ENCODE results near the gene EIF1AD.
"Not testable (repeated sequence)": the region's sequence is repeated elsewhere in the genome, so short reads cannot be mapped to it uniquely, and the experiment has no call there.

EIF1AD gene

DNA sequence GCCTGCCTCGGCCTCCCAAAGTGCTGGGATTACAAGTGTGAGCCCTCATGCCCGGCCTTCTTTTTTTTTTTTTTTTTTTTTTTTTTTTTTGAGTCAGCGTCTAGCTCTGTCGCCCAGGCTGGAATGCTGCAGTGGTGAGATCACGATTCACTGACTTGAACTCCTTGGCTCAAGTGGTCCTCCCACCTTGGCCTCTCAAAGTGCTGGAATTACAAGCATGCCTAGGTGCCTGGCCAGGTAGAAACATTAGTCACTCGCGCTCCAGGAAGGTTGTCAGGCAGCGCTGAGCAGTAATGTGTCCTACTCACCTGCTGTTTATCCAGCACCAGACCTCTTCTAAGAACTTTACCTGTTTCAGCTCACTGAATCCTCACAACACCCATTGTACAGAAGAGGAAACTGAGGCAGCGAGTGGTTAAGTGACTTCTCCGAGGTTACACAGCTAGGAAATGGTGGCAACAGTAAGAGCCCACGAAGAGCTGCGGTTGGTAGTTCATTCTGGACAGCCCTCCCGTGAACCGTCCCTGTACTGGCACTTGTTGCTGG lies 9.4 kb upstream of the EIF1AD start:
- Histone ChIP-seq H3K4me1 (ENCODE audit: control insufficient read depth, insufficient read depth, low read length) (peaks cover 24% of the 10 kb centered on the region), H3K9ac (ENCODE audit: low read length) (no peak overlapping the region), H3K27ac (ENCODE audit: low read depth, low read length) (no peak overlapping the region), H3K9me3 (ENCODE audit: control insufficient read depth, insufficient read depth, low read depth, low read length) (no peaks in the 10 kb centered on the region), H3K27me3 (ENCODE audit: control insufficient read depth, insufficient read depth, low read length) (peaks cover 16% of the 10 kb centered on the region), H3K36me3 (ENCODE audit: control insufficient read depth, insufficient read depth, low read length) (no peaks in the 10 kb centered on the region; the same call in 1 of the 2 replicates), H3K4me3 (ENCODE audit: low read depth, low read length) (peak overlapping the region; percentile 39)

DNA sequence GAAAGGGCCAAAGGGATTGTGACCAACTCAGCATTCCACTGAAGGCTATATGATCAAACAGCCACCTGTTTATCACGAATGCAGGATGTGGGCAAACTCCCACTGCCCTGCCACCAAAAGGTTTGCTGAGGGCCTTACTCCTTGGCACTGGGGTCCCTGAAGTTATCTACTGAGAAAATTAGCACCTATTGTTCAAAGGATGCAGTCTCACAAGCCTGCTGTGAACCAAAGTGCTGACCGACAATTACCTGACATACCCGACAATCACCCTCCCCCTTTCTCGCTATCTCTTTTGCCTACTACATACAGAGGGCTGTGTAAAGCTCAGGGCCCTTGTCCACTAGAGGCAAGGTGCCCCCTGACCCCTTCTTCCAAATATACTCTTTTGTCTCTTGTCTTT lies 8.1 kb upstream of the EIF1AD start:
- H3K27me3 ChIP-seq (ENCODE audit: control insufficient read depth, insufficient read depth, low read length): peaks cover 16% of the 10 kb centered on the region
- H3K9me3 ChIP-seq (ENCODE audit: control insufficient read depth, insufficient read depth, low read depth, low read length); H3K9ac ChIP-seq (ENCODE audit: low read length); H3K4me3 ChIP-seq (ENCODE audit: low read depth, low read length); H3K27ac ChIP-seq (ENCODE audit: low read depth, low read length); H3K36me3 ChIP-seq (ENCODE audit: control insufficient read depth, insufficient read depth, low read length): not testable (repeated sequence)
- peaks cover 24% of the 10 kb centered on the region for H3K4me1 ChIP-seq (ENCODE audit: control insufficient read depth, insufficient read depth, low read length)

DNA sequence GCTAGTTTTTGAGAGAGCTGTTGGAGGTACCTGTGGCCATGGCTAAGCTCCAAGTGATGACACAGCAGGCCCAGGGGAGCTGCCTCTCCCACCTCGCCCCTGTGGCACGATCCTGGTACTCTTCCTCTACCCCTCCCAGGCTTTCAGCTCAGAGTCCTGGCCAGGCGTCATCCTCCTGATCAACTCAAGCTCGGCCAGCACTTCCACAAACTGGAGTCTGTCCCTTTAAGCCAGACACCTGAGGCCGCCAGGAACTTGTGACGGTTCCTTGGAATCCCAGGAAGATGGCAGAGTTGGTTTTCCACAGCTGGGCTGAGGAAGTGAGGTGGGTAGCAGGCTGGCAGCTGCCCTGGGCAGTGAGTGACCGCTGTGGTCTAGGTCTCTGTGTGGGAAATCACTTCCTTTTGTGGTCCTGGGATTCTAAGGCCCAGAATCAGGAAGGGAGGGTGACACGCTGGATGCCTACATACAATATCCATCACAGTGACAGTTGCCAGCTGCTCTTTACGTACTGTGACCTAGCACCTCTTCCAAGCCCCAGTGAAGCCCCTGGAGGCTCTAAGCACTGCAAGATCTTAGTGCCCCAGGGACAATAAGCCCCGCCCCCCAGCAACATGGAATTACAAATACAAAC lies 6.6 kb upstream of the EIF1AD start:
- no peaks in the 10 kb centered on the region for H3K9me3 ChIP-seq (ENCODE audit: control insufficient read depth, insufficient read depth, low read depth, low read length)
- peaks cover 24% of the 10 kb centered on the region for H3K4me1 ChIP-seq (ENCODE audit: control insufficient read depth, insufficient read depth, low read length)
- no peak overlapping the region for H3K27ac ChIP-seq (ENCODE audit: low read depth, low read length)
- peaks cover 15% of the 10 kb centered on the region for H3K36me3 ChIP-seq (ENCODE audit: control insufficient read depth, insufficient read depth, low read length)
- no peak overlapping the region for H3K4me3 ChIP-seq (ENCODE audit: low read depth, low read length)
- peaks cover 16% of the 10 kb centered on the region for H3K27me3 ChIP-seq (ENCODE audit: control insufficient read depth, insufficient read depth, low read length)
- no peak overlapping the region for H3K9ac ChIP-seq (ENCODE audit: low read length)

DNA sequence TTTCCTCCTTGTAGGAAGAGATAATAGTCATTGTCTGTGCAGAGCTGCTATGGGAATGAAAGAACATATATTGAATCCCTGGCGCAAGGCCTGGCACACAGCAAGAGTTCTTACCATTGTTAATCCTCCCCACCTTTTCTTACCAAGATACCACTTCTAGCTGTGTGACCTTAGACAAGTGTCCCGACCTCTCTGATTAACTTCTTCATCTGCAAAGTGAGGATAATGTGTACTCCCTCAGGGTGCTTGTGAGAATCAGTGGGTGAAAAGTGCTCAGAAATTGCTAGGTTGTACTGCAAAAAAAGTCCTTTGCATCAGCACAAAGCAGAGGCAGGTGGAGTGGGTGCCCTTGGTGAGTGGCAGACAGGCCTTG lies 6.1 kb upstream of the EIF1AD start:
- Histone ChIP-seq H3K9me3 (ENCODE audit: control insufficient read depth, insufficient read depth, low read depth, low read length) (no peaks in the 10 kb centered on the region), H3K27ac (ENCODE audit: low read depth, low read length) (no peak overlapping the region), H3K9ac (ENCODE audit: low read length) (no peak overlapping the region), H3K4me1 (ENCODE audit: control insufficient read depth, insufficient read depth, low read length) (peaks cover 22% of the 10 kb centered on the region), H3K4me3 (ENCODE audit: low read depth, low read length) (no peak overlapping the region), H3K27me3 (ENCODE audit: control insufficient read depth, insufficient read depth, low read length) (peaks cover 16% of the 10 kb centered on the region), H3K36me3 (ENCODE audit: control insufficient read depth, insufficient read depth, low read length) (peaks cover 18% of the 10 kb centered on the region)

DNA sequence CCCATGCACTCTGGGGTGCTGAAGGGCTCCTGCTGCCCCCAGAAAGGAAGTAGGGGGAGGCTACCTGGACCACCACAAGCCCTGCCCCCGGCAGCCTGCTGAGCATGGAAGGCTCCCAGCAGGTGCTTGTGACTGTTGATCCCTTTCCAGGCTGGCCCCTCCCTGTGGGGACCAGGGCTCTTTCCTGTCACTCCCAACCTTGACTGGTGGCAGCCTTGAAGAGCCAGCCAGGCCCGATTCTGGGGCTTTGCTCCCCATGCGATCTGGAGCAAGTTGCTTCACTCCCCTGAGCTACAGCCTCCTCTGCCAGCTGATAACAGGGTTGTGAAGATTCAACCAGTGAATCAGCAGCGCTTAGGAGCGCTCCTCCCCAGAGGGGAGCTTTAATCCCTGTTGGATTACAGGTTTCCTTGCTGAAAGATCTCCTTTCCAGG lies 5.3 kb upstream of the EIF1AD start:
- Histone ChIP-seq H3K4me1 (ENCODE audit: control insufficient read depth, insufficient read depth, low read length) (peaks cover 17% of the 10 kb centered on the region), H3K9me3 (ENCODE audit: control insufficient read depth, insufficient read depth, low read depth, low read length) (no peaks in the 10 kb centered on the region), H3K9ac (ENCODE audit: low read length) (peak overlapping the region; percentile 27)

DNA sequence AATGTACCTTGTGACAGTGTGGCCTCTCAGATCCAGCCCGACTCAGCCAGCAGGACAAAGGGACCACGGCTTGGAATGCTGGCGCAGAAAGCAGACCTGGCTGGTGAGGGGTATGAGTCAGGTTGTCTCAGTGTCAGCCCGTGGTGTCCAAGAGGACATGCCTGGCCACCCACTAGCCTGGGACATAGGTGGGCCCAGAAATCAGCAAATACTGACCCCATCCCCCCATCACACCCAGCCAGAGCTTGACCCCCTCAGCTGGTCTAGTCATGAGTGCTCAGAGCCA lies 4.9 kb upstream of the EIF1AD start:
- no peaks in the 10 kb centered on the region for H3K9me3 ChIP-seq (ENCODE audit: control insufficient read depth, insufficient read depth, low read depth, low read length)
- H3K36me3 ChIP-seq (ENCODE audit: control insufficient read depth, insufficient read depth, low read length): peaks cover 18% of the 10 kb centered on the region
- peaks cover 17% of the 10 kb centered on the region for H3K4me1 ChIP-seq (ENCODE audit: control insufficient read depth, insufficient read depth, low read length)
- no peak overlapping the region for H3K4me3 ChIP-seq (ENCODE audit: low read depth, low read length)
- peak overlapping the region; percentile 27 for H3K9ac ChIP-seq (ENCODE audit: low read length)
- H3K27me3 ChIP-seq (ENCODE audit: control insufficient read depth, insufficient read depth, low read length): peaks cover 7% of the 10 kb centered on the region
- H3K27ac ChIP-seq (ENCODE audit: low read depth, low read length): no peak overlapping the region

More for the DNA sequence above, 5.3 kb upstream of the EIF1AD start:
- Histone ChIP-seq H3K27ac (ENCODE audit: low read depth, low read length) (no peak overlapping the region), H3K27me3 (ENCODE audit: control insufficient read depth, insufficient read depth, low read length) (peaks cover 10% of the 10 kb centered on the region), H3K4me3 (ENCODE audit: low read depth, low read length) (no peak overlapping the region), H3K36me3 (ENCODE audit: control insufficient read depth, insufficient read depth, low read length) (peaks cover 18% of the 10 kb centered on the region)

DNA sequence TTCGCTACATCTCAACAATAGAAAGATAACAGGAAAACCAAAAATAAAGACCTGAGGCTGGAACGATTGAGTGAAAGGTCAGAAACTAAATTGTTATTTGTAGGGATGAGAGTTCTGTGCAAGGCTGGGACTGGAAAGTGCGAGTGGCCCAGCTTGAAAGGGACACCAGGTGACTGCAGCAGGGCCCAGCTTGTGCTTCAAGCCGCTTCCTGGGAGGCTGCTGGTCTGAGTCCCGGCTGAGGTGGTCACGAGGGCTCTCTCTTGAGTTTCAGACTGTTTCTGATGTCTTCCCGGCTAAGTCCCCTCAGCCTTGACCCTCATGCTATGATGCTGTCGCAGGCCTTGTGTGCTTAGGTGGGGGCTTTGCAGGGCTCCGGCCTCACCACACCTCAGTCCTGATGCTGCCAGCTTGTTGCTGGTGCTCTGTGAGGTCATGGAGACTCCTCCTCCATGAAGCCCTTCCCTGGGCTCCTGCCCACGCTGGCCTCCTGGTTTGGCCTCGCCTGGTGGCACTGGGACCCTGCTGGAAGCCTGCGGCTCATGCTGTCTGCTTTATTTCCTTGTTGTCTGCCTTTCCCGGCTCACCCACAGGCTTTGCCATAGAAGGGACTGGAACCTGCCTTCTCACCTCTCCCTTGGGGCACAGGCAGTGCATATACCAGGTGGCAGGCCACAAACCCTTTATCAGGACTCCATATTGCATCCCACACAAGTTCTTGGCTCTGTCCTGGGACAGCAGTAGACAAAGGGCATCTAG lies 4.4 kb upstream of the EIF1AD start:
- peaks cover 17% of the 10 kb centered on the region for H3K4me1 ChIP-seq (ENCODE audit: control insufficient read depth, insufficient read depth, low read length)
- H3K27ac ChIP-seq (ENCODE audit: low read depth, low read length): no peak overlapping the region
- peak overlapping the region; percentile 27 for H3K9ac ChIP-seq (ENCODE audit: low read length)
- H3K27me3 ChIP-seq (ENCODE audit: control insufficient read depth, insufficient read depth, low read length): peaks cover 1% of the 10 kb centered on the region
- peaks cover 18% of the 10 kb centered on the region for H3K36me3 ChIP-seq (ENCODE audit: control insufficient read depth, insufficient read depth, low read length)
- H3K9me3 ChIP-seq (ENCODE audit: control insufficient read depth, insufficient read depth, low read depth, low read length): no peaks in the 10 kb centered on the region
- H3K4me3 ChIP-seq (ENCODE audit: low read depth, low read length): no peak overlapping the region

DNA sequence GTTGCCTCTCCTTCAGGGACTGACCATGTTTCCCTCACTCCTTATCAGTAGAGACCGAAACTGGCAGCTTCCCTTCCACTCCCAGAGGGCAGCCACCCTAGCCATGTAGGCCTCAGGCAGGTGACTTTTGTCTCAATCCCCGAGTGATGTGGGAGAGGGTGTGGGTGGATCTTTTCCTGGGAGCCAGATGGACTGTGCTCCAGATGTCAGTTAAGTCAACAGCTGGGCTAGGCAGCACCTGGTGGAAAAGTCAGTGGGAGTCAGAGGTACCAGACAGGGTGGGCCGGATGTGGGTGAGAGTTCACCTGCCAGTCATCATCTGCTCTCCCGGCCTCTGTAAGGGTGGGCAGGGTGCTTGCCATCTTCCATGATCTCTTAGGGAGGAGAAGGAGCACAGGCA lies 2.2 kb upstream of the EIF1AD start:
- Histone ChIP-seq H3K9me3 (ENCODE audit: control insufficient read depth, insufficient read depth, low read depth, low read length) (no peaks in the 10 kb centered on the region), H3K4me3 (ENCODE audit: low read depth, low read length) (no peak overlapping the region), H3K27ac (ENCODE audit: low read depth, low read length) (no peak overlapping the region), H3K27me3 (ENCODE audit: control insufficient read depth, insufficient read depth, low read length) (no peaks in the 10 kb centered on the region), H3K4me1 (ENCODE audit: control insufficient read depth, insufficient read depth, low read length) (peaks cover 17% of the 10 kb centered on the region), H3K9ac (ENCODE audit: low read length) (no peak overlapping the region), H3K36me3 (ENCODE audit: control insufficient read depth, insufficient read depth, low read length) (peaks cover 31% of the 10 kb centered on the region)

DNA sequence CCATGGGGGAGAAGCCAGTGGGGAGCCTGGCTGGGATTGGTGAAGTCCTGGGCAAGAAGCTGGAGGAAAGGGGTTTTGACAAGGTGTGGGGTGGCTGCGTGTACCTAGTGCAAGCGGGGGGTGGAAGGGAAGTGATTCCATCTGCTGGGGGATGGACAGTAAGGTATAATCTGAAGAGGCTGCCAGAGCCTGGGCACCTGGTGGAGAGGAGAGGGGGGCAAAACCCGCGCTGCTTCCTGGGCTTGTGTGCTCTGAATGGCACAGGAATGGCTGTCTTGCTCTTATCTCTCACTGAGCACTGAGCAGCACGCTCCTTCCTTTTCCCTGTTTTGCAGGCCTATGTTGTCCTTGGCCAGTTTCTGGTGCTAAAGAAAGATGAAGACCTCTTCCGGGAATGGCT lies 1.3 kb upstream of the EIF1AD start:
- Histone ChIP-seq H3K9me3 (ENCODE audit: control insufficient read depth, insufficient read depth, low read depth, low read length) (no peaks in the 10 kb centered on the region), H3K9ac (ENCODE audit: low read length) (peak overlapping the region; percentile 77), H3K27me3 (ENCODE audit: control insufficient read depth, insufficient read depth, low read length) (no peaks in the 10 kb centered on the region), H3K36me3 (ENCODE audit: control insufficient read depth, insufficient read depth, low read length) (peaks cover 40% of the 10 kb centered on the region), H3K27ac (ENCODE audit: low read depth, low read length) (no peak overlapping the region), H3K4me1 (ENCODE audit: control insufficient read depth, insufficient read depth, low read length) (peaks cover 14% of the 10 kb centered on the region), H3K4me3 (ENCODE audit: low read depth, low read length) (peak overlapping the region; percentile 84)

DNA sequence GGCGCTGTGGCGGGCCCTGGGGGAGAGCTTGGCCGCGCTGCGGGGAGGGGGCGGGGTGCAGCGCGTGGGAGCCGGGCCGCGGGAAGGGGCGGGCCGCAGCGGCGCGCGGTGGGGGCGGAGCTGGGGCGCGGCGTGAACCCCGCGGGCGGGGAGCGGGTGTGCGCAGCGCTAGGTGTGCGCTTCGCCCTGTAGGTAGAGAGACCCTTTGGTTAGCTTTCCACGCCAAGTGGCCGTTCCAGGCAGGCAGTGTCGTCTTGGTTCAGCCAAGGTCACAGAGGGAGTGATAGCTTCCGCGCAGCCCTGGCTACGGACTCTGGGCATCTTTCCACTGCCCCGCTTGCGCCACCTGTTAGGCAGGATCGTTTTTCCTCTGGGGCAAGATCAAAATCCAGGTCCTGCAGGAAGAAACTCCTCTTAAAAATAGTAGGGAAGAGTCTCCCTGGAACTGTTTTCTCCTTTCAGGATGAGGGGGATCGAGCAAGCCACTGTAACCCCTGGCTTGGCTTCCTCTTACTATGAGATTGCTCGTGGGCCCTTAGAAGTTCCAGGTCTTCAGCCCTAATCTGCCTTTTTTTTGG lies 780 bp upstream of the EIF1AD start:
- H3K9me3 ChIP-seq (ENCODE audit: control insufficient read depth, insufficient read depth, low read depth, low read length): no peaks in the 10 kb centered on the region
- H3K27ac ChIP-seq (ENCODE audit: low read depth, low read length): peak overlapping the region; percentile 84; the same call in 1 of the 2 replicates
- peaks cover 14% of the 10 kb centered on the region for H3K4me1 ChIP-seq (ENCODE audit: control insufficient read depth, insufficient read depth, low read length)
- peaks cover 45% of the 10 kb centered on the region for H3K36me3 ChIP-seq (ENCODE audit: control insufficient read depth, insufficient read depth, low read length)
- peak overlapping the region; percentile 84 for H3K4me3 ChIP-seq (ENCODE audit: low read depth, low read length)
- H3K9ac ChIP-seq (ENCODE audit: low read length): peak overlapping the region; percentile 77
- H3K27me3 ChIP-seq (ENCODE audit: control insufficient read depth, insufficient read depth, low read length): no peaks in the 10 kb centered on the region

DNA sequence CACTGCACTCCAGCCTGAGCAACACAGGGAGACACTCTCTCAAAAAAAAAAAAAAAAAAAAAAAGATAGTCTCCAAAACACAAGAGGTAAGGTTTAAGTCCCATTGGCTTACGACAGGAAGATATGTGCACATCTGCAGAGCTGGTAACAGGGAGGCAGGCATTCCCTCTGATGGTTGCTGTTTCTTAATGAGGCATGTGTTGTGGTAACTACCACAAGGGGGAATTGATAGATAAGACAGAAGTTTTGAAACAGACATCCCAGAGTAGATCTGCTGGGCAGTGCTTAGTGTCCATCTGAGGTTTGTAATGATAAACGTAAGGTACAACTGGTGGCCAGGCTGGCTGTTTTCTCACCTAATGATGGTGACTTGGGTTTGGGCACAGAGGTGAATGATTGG lies 4.7 kb downstream of the EIF1AD start:
- no peaks in the 10 kb centered on the region for H3K4me1 ChIP-seq (ENCODE audit: control insufficient read depth, insufficient read depth, low read length)
- H3K27ac ChIP-seq (ENCODE audit: low read depth, low read length): no peak overlapping the region
- H3K9ac ChIP-seq (ENCODE audit: low read length): no peak overlapping the region
- H3K27me3 ChIP-seq (ENCODE audit: control insufficient read depth, insufficient read depth, low read length): no peaks in the 10 kb centered on the region
- H3K36me3 ChIP-seq (ENCODE audit: control insufficient read depth, insufficient read depth, low read length): peaks cover 35% of the 10 kb centered on the region
- no peak overlapping the region for H3K4me3 ChIP-seq (ENCODE audit: low read depth, low read length)
- H3K9me3 ChIP-seq (ENCODE audit: control insufficient read depth, insufficient read depth, low read depth, low read length): no peaks in the 10 kb centered on the region

Data from HUES6 (cell line).